Endothelial cell of umbilical vein (primary cell): ENCODE results near the gene ARHGDIB. TPM values are rescaled to one million over a fixed set of nuclear protein-coding genes. Genes with fewer than 3 reads are reported as not detected.

Experiments
- BruUV-seq: library from RNA; stranded (reverse); fragments of 400-500 nt; replicated peaks from 2 replicates; lab custom pipeline; 2021; lab: Mats Ljungman, UMichigan
- CTCF ChIA-PET: fragments of 300-600, 350-600 bp; sonication (Branson Sonifier 250); formaldehyde crosslinking; loops from one replicate; lab custom pipeline; 2021; ENCODE audit warnings: antibody characterized with exemption, inconsistent platforms; lab: Charles Lee
- POLR2A ChIA-PET: fragments of 300-600, 350-600 bp; sonication (Branson Sonifier 250); formaldehyde crosslinking; loops from one replicate; lab custom pipeline; 2021; ENCODE audit warnings: antibody characterized with exemption, inconsistent platforms; lab: Charles Lee
- DNase-seq: peaks from one replicate; pipeline ENCODE4 v3.0.0-alpha.2; 2011; ENCODE audit warnings: low read depth, low spot score
- FAIRE-seq: peaks from 2 replicates; lab custom pipeline; 2011; peaks lifted over from hg19 to GRCh38; lab: Jason Lieb, UNC
- H2AFZ ChIP-seq: 2 replicates; pipeline ENCODE4 v1.6.0; 2012; ENCODE audit warnings: low read depth, low read length, control low read depth, inconsistent platforms
- H3K27ac ChIP-seq: 2 replicates; pipeline ENCODE4 v1.5.1; 2011; ENCODE audit warnings: low read depth, mild to moderate bottlenecking, control low read depth, low read length, moderate library complexity; ENCODE audit not compliant: insufficient read depth
- H3K27me3 ChIP-seq, 2 experiments: 2 replicates each; pipeline versions ENCODE4 v1.6.0 to v1.6.1; 2011; ENCODE audit warnings: low read length in 2 of 2, mixed read lengths in 1 of 2; ENCODE audit not compliant: control insufficient read depth in 2 of 2, insufficient read depth in 2 of 2
- H3K36me3 ChIP-seq, 2 experiments: 2 replicates in 1 of 2; 3 replicates in 1 of 2; pipeline ENCODE4 v1.5.1; 2011; ENCODE audit warnings: low read length in 2 of 2, mild to moderate bottlenecking in 1 of 2, moderate library complexity in 1 of 2; ENCODE audit not compliant: control insufficient read depth in 2 of 2, insufficient read depth in 2 of 2; ENCODE audit errors: extremely low read depth in 1 of 2
- H3K4me1 ChIP-seq: 3 replicates; pipeline ENCODE4 v1.5.1; 2011; ENCODE audit warnings: mild to moderate bottlenecking, low read length; ENCODE audit not compliant: control insufficient read depth, insufficient read depth; ENCODE audit errors: extremely low read depth
- H3K4me2 ChIP-seq: 2 replicates; pipeline ENCODE4 v1.6.1; 2011; ENCODE audit warnings: low read length, control low read depth, mixed read lengths; ENCODE audit not compliant: insufficient read depth
- H3K4me3 ChIP-seq, 3 experiments: fragments of 200-600 bp in 1 of 3; sonication (generic), shearing (Covaris generic) in 1 of 3; replicated peaks in 1 of 3; 2 replicates each; pipeline ENCODE4 v1.5.1; 2011 to 2016; ENCODE audit warnings: control low read depth in 3 of 3, low read length in 3 of 3, mild to moderate bottlenecking in 2 of 3, inconsistent platforms in 1 of 3, low read depth in 1 of 3, moderate library complexity in 1 of 3; ENCODE audit not compliant: insufficient read depth in 1 of 3
- H3K79me2 ChIP-seq: 2 replicates; pipeline ENCODE4 v1.6.0; 2012; ENCODE audit warnings: low read length, inconsistent platforms; ENCODE audit not compliant: control insufficient read depth, insufficient read depth
- H3K9ac ChIP-seq: replicated peaks from 2 replicates; pipeline ENCODE3; 2011; ENCODE audit warnings: low read length, control low read depth; ENCODE audit not compliant: insufficient read depth; ENCODE audit errors: extremely low read depth
- H3K9me1 ChIP-seq: replicated peaks from 3 replicates; pipeline ENCODE4 v1.6.0; 2011; ENCODE audit warnings: mild to moderate bottlenecking, low read length; ENCODE audit not compliant: control insufficient read depth, insufficient read depth; ENCODE audit errors: extremely low read depth
- H3K9me3 ChIP-seq: replicated peaks from 2 replicates; pipeline ENCODE4 v1.5.1; 2012; ENCODE audit warnings: low read length, inconsistent platforms; ENCODE audit not compliant: control insufficient read depth, insufficient read depth
- H4K20me1 ChIP-seq: replicated peaks from 2 replicates; pipeline ENCODE3; 2011; ENCODE audit warnings: mild to moderate bottlenecking, low read length; ENCODE audit not compliant: control insufficient read depth, insufficient read depth; ENCODE audit errors: extremely low read depth
- JUN ChIP-seq: IDR thresholded peaks from 2 replicates; pipeline ENCODE4 v1.6.1; 2011; ENCODE audit warnings: borderline replicate concordance, low read depth; ENCODE audit not compliant: insufficient read length, insufficient read depth
- dilution Hi-C: fragments of 300-500 bp; cut with MboI; formaldehyde crosslinking; loops from one replicate; pipeline ENCODE4 v1.15.0; 2019; ENCODE audit warnings: low sequenced_read_pairs; ENCODE audit not compliant: extremely low pct_ligation_motif_present
- intact Hi-C: fragments of 100-400 bp; cut with micrococcal nuclease; formaldehyde crosslinking; loops from one replicate; pipeline ENCODE4 v1.10.0; 2022
- polyA plus RNA-seq, 4 experiments: library from polyadenylated mRNA; depleted of rRNA in 3 of 4; stranded (reverse) in 3 of 4; unstranded in 1 of 4; fragments of >200 nt; gene quantifications; 2 replicates each; pipeline versions ENCODE4 v1.2.1 to v1.2.3, GENCODE V29; 2011 to 2012; ENCODE audit warnings: missing spikeins in 1 of 4
- total RNA-seq: library from RNA; stranded (reverse); gene quantifications from 2 replicates; pipeline ENCODE4 v1.2.3, GENCODE V29; 2021

ARHGDIB gene
- total and polyA plus RNA-seq, 2 donors (not counting 3 experiments of a cell fraction or from before 2014, with no cell fraction given): 483 to 1,200 TPM

- no peak overlapping the region for H3K4me2 ChIP-seq
- H2AFZ ChIP-seq: no peak overlapping the region
- no peak for DNase-seq
- no peak overlapping the region for H3K4me3 ChIP-seq
- H3K79me2 ChIP-seq: peaks cover 38% of the 10 kb centered on the region
- no peak for FAIRE-seq
- intact Hi-C loops: no loop called here
- H3K9me3 ChIP-seq: no peaks in the 10 kb centered on the region
- peaks cover 20 to 51% of the 10 kb centered on the region in 2 experiments for H3K36me3 ChIP-seq
- H3K27me3 ChIP-seq: no peaks in the 10 kb centered on the region
- no peak overlapping the region for H3K9ac ChIP-seq
- no peak for TF ChIP-seq JUN
- dilution Hi-C loops: no loop called here
- H3K27ac ChIP-seq: peak overlapping the region; percentile 42
- BruUV-seq: no TSS peak
- H3K9me1 ChIP-seq: no peaks in the 10 kb centered on the region
- H3K4me1 ChIP-seq: peaks cover 50% of the 10 kb centered on the region
- no peaks in the 10 kb centered on the region for H4K20me1 ChIP-seq
- ChIA-PET CTCF (no interaction called here), POLR2A (no interaction called here)
These were observed 15.2 kb downstream of the ARHGDIB start for GRCh38 chr12:14946162-14946561.

- peaks cover 11% of the 10 kb centered on the region for H3K79me2 ChIP-seq
- no peaks in the 10 kb centered on the region for H4K20me1 ChIP-seq
- FAIRE-seq (no peak), DNase-seq (no peak)
- H3K36me3 ChIP-seq: peaks cover 10 to 31% of the 10 kb centered on the region in 2 experiments
- no peaks in the 10 kb centered on the region for H3K9me3 ChIP-seq
- no peaks in the 10 kb centered on the region for H3K27me3 ChIP-seq
- H3K4me2 ChIP-seq: no peak overlapping the region
- TSS peak; percentile 87 for BruUV-seq
- H3K4me3 ChIP-seq: no peak overlapping the region
- peaks cover 17% of the 10 kb centered on the region for H3K4me1 ChIP-seq
- no peak overlapping the region for H3K27ac ChIP-seq
- no peaks in the 10 kb centered on the region for H3K9me1 ChIP-seq
- no peak overlapping the region for H2AFZ ChIP-seq
- ChIA-PET POLR2A (no interaction called here), CTCF (no interaction called here)
- intact Hi-C loops (no loop called here), dilution Hi-C loops (no loop called here)
- H3K9ac ChIP-seq: no peak overlapping the region
- TF ChIP-seq JUN: no peak
These were observed 19.0 kb downstream of the ARHGDIB start for GRCh38 chr12:14942196-14942931.
